Mesenchymal stem cell (in vitro differentiated cells and primary cell): Measurements from ENCODE around the gene LPP.

Experiments
- DNase-seq: peaks from one replicate; pipeline ENCODE4 v3.0.0-alpha.2; 2013
- H2AFZ ChIP-seq: one replicate; pipeline ENCODE4 v1.6.1; 2013; ENCODE audit warnings: low read depth, mild to moderate bottlenecking, control low read depth, inconsistent platforms, low read length, moderate library complexity
- H2AK5ac ChIP-seq: 2 replicates; pipeline ENCODE4 v1.6.1; 2013; ENCODE audit warnings: low read length, moderate library complexity, mild to moderate bottlenecking, inconsistent platforms; ENCODE audit not compliant: severe bottlenecking
- H2BK120ac ChIP-seq: one replicate; pipeline ENCODE4 v1.6.1; 2013; ENCODE audit warnings: low read depth, mild to moderate bottlenecking, inconsistent platforms, low read length, moderate library complexity
- H2BK12ac ChIP-seq, 2 experiments: one replicate each; pipeline ENCODE4 v1.6.1; 2013; ENCODE audit warnings: inconsistent platforms in 2 of 2, low read length in 2 of 2, mild to moderate bottlenecking in 2 of 2, moderate library complexity in 2 of 2, control low read depth in 1 of 2
- H2BK15ac ChIP-seq: one replicate; pipeline ENCODE4 v1.6.1; 2013; ENCODE audit warnings: mild to moderate bottlenecking, low read depth, inconsistent platforms; ENCODE audit not compliant: poor library complexity, severe bottlenecking
- H2BK5ac ChIP-seq: 2 replicates; pipeline ENCODE4 v1.6.1; 2013; ENCODE audit warnings: low read depth, mild to moderate bottlenecking, low read length, control low read depth, inconsistent platforms; ENCODE audit not compliant: poor library complexity, severe bottlenecking
- H3K14ac ChIP-seq, 2 experiments: one replicate each; pipeline ENCODE4 v1.6.1; 2013; ENCODE audit warnings: inconsistent platforms in 2 of 2, low read length in 2 of 2, control low read depth in 1 of 2, mild to moderate bottlenecking in 1 of 2, moderate library complexity in 1 of 2
- H3K18ac ChIP-seq, 2 experiments: one replicate each; pipeline ENCODE4 v1.6.1; 2013; ENCODE audit warnings: inconsistent platforms in 2 of 2, low read length in 2 of 2, control low read depth in 1 of 2, low read depth in 1 of 2, mild to moderate bottlenecking in 1 of 2
- H3K23ac ChIP-seq, 2 experiments: one replicate each; pipeline ENCODE4 v1.6.1; 2013; ENCODE audit warnings: inconsistent platforms in 2 of 2, low read length in 2 of 2, mild to moderate bottlenecking in 2 of 2, moderate library complexity in 2 of 2, control low read depth in 1 of 2
- H3K27ac ChIP-seq: 2 replicates; pipeline ENCODE4 v1.5.1; 2013; ENCODE audit warnings: mild to moderate bottlenecking, moderate library complexity, low read length, control low read depth, inconsistent platforms; ENCODE audit not compliant: poor library complexity, severe bottlenecking
- H3K27me3 ChIP-seq, 2 experiments: 2 replicates each; pipeline versions ENCODE4 v1.6.1 to v1.7.0; 2013; ENCODE audit warnings: low read length in 2 of 2, mild to moderate bottlenecking in 2 of 2, moderate library complexity in 2 of 2, control low read depth in 1 of 2, inconsistent platforms in 1 of 2; ENCODE audit not compliant: control insufficient read depth in 1 of 2, insufficient read depth in 1 of 2
- H3K36me3 ChIP-seq, 2 experiments: 2 replicates each; pipeline versions ENCODE4 v1.6.1 to v1.7.0; 2013; ENCODE audit warnings: low read length in 2 of 2, control low read depth in 1 of 2, inconsistent platforms in 1 of 2, low read depth in 1 of 2, mild to moderate bottlenecking in 1 of 2; ENCODE audit not compliant: insufficient read depth in 2 of 2, control insufficient read depth in 1 of 2
- H3K4ac ChIP-seq, 2 experiments: one replicate each; pipeline ENCODE4 v1.6.1; 2013; ENCODE audit warnings: inconsistent platforms in 2 of 2, low read length in 2 of 2, mild to moderate bottlenecking in 2 of 2, moderate library complexity in 2 of 2, control low read depth in 1 of 2, low read depth in 1 of 2
- H3K4me1 ChIP-seq: 2 replicates; pipeline ENCODE4 v1.6.1; 2013; ENCODE audit warnings: low read depth, low read length, control low read depth; ENCODE audit not compliant: control insufficient read depth, insufficient read depth
- H3K4me2 ChIP-seq: 2 replicates; pipeline ENCODE4 v1.6.1; 2013; ENCODE audit warnings: low read length, mild to moderate bottlenecking, inconsistent platforms; ENCODE audit not compliant: poor library complexity, severe bottlenecking
- H3K4me3 ChIP-seq, 2 experiments: 2 replicates each; pipeline versions ENCODE4 v1.5.1 to v1.7.0; 2013; ENCODE audit warnings: low read length in 2 of 2, mild to moderate bottlenecking in 2 of 2, control low read depth in 1 of 2, low read depth in 1 of 2; ENCODE audit not compliant: insufficient read depth in 1 of 2
- H3K79me1 ChIP-seq: replicated peaks from 2 replicates; pipeline ENCODE4 v1.6.1; 2013; ENCODE audit warnings: mild to moderate bottlenecking, control low read depth, low read length, inconsistent platforms; ENCODE audit not compliant: poor library complexity, severe bottlenecking
- H3K9ac ChIP-seq: 2 replicates; pipeline ENCODE4 v1.7.0; 2013; ENCODE audit warnings: mild to moderate bottlenecking, low read length, moderate library complexity
- H3K9me3 ChIP-seq: 2 replicates; pipeline ENCODE4 v1.7.0; 2013; ENCODE audit warnings: mild to moderate bottlenecking, low read length; ENCODE audit not compliant: control insufficient read depth
- H4K8ac ChIP-seq: one replicate; pipeline ENCODE4 v1.6.1; 2013; ENCODE audit warnings: inconsistent platforms, mild to moderate bottlenecking, low read length, moderate library complexity
- H4K91ac ChIP-seq: one replicate; pipeline ENCODE4 v1.6.1; 2013; ENCODE audit warnings: mild to moderate bottlenecking, low read length, inconsistent platforms
- WGBS: methylation state at CpG from one replicate; pipeline ENCODE4 v1.1.7; 2013; ENCODE audit warnings: mixed read lengths; 5-methylcytosine and 5-hydroxymethylcytosine counted together

The LPP gene

GRCh38 chr3:188244395-188244861 is 90.5 kb downstream of the LPP start:
- no peak overlapping the region for H4K91ac ChIP-seq
- H3K23ac ChIP-seq = no peak overlapping the region
- H3K18ac ChIP-seq = peak overlapping the region in 1 of 2 experiments; percentile 61
- no peaks in the 10 kb centered on the region for H3K27me3 ChIP-seq
- H3K4ac ChIP-seq = no peak overlapping the region
- no peak overlapping the region for H2BK5ac ChIP-seq
- H2BK15ac ChIP-seq = no peak overlapping the region
- no peak overlapping the region for H3K4me2 ChIP-seq
- no peak overlapping the region for H2BK12ac ChIP-seq
- H3K79me1 ChIP-seq = peaks cover 16% of the 10 kb centered on the region
- H3K9me3 ChIP-seq = no peaks in the 10 kb centered on the region
- H4K8ac ChIP-seq = no peak overlapping the region
- peaks cover 0 to 4% of the 10 kb centered on the region in 2 experiments for H3K36me3 ChIP-seq
- WGBS = 44% methylated on average over 1 of the region's 2 CpGs
- no peak overlapping the region for H3K27ac ChIP-seq
- no peak overlapping the region for H2AFZ ChIP-seq
- no peak overlapping the region for H2BK120ac ChIP-seq
- no peak overlapping the region for H2AK5ac ChIP-seq
- peak; percentile 77 for DNase-seq
- no peak overlapping the region for H3K9ac ChIP-seq
- no peak overlapping the region for H3K14ac ChIP-seq
- H3K4me1 ChIP-seq = peaks cover 14% of the 10 kb centered on the region
- no peak overlapping the region for H3K4me3 ChIP-seq

- 100% methylated on average over 2 of the region's 2 CpGs for WGBS
- no peak overlapping the region for H2AK5ac ChIP-seq
- H3K14ac ChIP-seq = no peak overlapping the region
Measured at GRCh38 chr3:188246905-188247304, 92.9 kb downstream of the LPP start.

DNA sequence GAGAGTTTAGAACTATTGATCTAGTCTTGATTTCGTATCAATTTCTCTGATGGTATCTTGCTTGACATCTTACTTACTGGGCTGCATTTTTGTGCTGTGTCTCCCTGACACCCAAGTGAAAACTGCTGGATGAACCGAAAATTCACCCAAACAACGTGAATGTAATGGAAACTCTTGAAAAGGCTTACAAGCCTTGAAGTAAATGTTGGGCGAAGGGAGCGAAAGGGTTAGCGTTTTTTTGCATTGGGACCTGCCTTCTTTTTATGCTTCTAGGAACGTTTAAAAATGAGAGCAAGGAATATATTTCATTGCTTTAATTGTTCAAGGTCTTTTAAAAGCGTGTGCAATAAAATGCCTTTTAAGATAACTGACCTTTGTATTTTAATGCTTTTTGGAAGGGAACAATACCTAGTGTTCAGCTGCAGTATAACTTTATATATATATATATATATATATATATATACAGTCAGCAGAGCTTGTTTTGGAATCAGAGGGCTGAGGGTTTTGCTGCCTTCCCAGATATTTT is 94.1 kb downstream of the LPP start:
- DNase-seq = no peak
- peaks cover 10% of the 10 kb centered on the region for H3K4me1 ChIP-seq
- WGBS = 96% methylated on average over 7 of the region's 8 CpGs

More at GRCh38 chr3:188246905-188247304, 92.9 kb downstream of the LPP start:
- peaks cover 17% of the 10 kb centered on the region for H3K79me1 ChIP-seq
- peaks cover 0 to 4% of the 10 kb centered on the region in 2 experiments for H3K36me3 ChIP-seq
- H3K4me1 ChIP-seq = peaks cover 10% of the 10 kb centered on the region
- no peak overlapping the region for H4K8ac ChIP-seq
- H3K4ac ChIP-seq = no peak overlapping the region
- H4K91ac ChIP-seq = no peak overlapping the region
- no peaks in the 10 kb centered on the region for H3K27me3 ChIP-seq
- no peak overlapping the region for H3K27ac ChIP-seq
- no peak overlapping the region for H3K18ac ChIP-seq
- no peak overlapping the region for H3K4me3 ChIP-seq
- no peaks in the 10 kb centered on the region for H3K9me3 ChIP-seq
- H3K4me2 ChIP-seq = no peak overlapping the region
- no peak overlapping the region for H2BK5ac ChIP-seq
- H2BK120ac ChIP-seq = no peak overlapping the region
- no peak overlapping the region for H3K23ac ChIP-seq
- no peak overlapping the region for H2AFZ ChIP-seq
- H3K9ac ChIP-seq = no peak overlapping the region
- no peak for DNase-seq
- no peak overlapping the region for H2BK15ac ChIP-seq
- no peak overlapping the region for H2BK12ac ChIP-seq

GRCh38 chr3:188253123-188253793 is 99.3 kb downstream of the LPP start:
- no peak overlapping the region for H3K4ac ChIP-seq
- no peaks in the 10 kb centered on the region for H3K27me3 ChIP-seq
- H3K18ac ChIP-seq = no peak overlapping the region
- H3K4me3 ChIP-seq = no peak overlapping the region
- DNase-seq = no peak
- H3K36me3 ChIP-seq = peaks cover 0 to 25% of the 10 kb centered on the region in 2 experiments
- H3K9ac ChIP-seq = no peak overlapping the region
- H4K8ac ChIP-seq = no peak overlapping the region
- H2AFZ ChIP-seq = no peak overlapping the region
- H3K9me3 ChIP-seq = no peaks in the 10 kb centered on the region
- H3K79me1 ChIP-seq = peaks cover 18% of the 10 kb centered on the region
- H2BK5ac ChIP-seq = no peak overlapping the region
- no peak overlapping the region for H2AK5ac ChIP-seq
- no peak overlapping the region for H3K4me2 ChIP-seq
- H2BK120ac ChIP-seq = no peak overlapping the region
- no peak overlapping the region for H4K91ac ChIP-seq
- H2BK15ac ChIP-seq = no peak overlapping the region
- no peak overlapping the region for H2BK12ac ChIP-seq
- H3K4me1 ChIP-seq = peaks cover 5% of the 10 kb centered on the region
- H3K23ac ChIP-seq = no peak overlapping the region
- H3K27ac ChIP-seq = no peak overlapping the region
- H3K14ac ChIP-seq = no peak overlapping the region
- WGBS = no CpG with 5 or more reads among the region's 5 CpGs

More for the DNA sequence above, 94.1 kb downstream of the LPP start:
- H3K79me1 ChIP-seq = peaks cover 19% of the 10 kb centered on the region
- no peak overlapping the region for H3K4ac ChIP-seq
- H2BK12ac ChIP-seq = no peak overlapping the region
- no peaks in the 10 kb centered on the region for H3K9me3 ChIP-seq
- no peaks in the 10 kb centered on the region for H3K27me3 ChIP-seq
- no peak overlapping the region for H3K23ac ChIP-seq
- H4K8ac ChIP-seq = no peak overlapping the region
- H3K27ac ChIP-seq = no peak overlapping the region
- peak overlapping the region in 1 of 2 experiments; percentile 33 for H3K18ac ChIP-seq
- H3K4me2 ChIP-seq = no peak overlapping the region
- no peak overlapping the region for H2BK15ac ChIP-seq
- no peak overlapping the region for H3K9ac ChIP-seq
- H3K36me3 ChIP-seq = peaks cover 0 to 4% of the 10 kb centered on the region in 2 experiments
- H4K91ac ChIP-seq = no peak overlapping the region
- H2BK120ac ChIP-seq = no peak overlapping the region
- no peak overlapping the region for H3K14ac ChIP-seq
- H2AK5ac ChIP-seq = no peak overlapping the region
- H3K4me3 ChIP-seq = no peak overlapping the region
- no peak overlapping the region for H2BK5ac ChIP-seq
- no peak overlapping the region for H2AFZ ChIP-seq
